GM19351 (cell line): Measurements from ENCODE around the gene WNT4.

ENCODE experiments used
- ATAC-seq: cut with Tn5 transposase; IDR thresholded peaks from one replicate; pipeline ENCODE4 v1.9.1; 2021; ENCODE audit warnings: mild to moderate bottlenecking, moderate library complexity; ENCODE audit not compliant: unreplicated experiment

WNT4 gene

DNA sequence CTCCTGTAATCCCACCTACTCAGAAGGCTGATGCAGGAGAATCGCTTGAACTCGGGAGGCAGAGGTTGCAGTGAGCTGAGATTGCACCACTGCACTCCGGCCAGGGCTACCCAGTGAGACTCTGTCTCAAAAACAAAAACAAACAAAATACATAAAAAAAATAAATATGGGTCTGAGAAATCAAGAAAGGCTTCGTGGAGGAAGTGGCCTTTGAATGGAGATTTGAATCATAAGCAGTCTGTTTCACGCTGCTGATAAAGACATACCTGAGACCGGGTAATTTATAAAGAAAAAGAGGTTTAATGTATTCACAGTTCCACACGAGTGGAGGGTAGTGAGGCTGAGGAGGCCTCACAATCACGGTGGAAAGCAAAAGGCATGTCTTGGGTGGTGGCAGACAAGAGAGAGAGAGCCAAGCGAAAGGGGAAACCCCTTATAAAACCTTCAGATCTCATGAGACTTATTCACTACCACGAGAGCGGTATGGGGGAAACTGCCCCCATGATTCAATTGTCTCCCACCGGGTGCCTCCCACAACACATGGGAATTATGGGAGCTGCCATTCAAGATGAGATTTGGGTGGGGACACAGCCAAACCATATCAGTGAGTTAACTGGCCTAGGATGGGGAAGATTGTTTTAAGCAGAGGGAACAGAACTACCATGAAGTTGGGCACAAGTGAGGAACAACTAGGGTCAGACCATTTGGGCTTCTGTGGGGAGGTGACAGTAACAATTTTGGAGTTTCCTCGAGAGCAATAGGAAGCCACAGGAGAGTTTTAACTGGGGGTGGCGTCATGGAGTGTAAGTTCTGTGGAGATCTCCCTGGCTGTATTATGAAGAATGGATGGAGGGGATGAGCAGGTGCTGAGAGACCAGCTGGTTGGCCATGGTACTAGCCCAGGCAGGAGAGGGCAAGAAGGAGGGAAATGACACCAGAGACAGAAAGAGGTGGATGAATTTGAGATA lies 22.2 kb upstream of the WNT4 start:
- no peak for ATAC-seq

DNA sequence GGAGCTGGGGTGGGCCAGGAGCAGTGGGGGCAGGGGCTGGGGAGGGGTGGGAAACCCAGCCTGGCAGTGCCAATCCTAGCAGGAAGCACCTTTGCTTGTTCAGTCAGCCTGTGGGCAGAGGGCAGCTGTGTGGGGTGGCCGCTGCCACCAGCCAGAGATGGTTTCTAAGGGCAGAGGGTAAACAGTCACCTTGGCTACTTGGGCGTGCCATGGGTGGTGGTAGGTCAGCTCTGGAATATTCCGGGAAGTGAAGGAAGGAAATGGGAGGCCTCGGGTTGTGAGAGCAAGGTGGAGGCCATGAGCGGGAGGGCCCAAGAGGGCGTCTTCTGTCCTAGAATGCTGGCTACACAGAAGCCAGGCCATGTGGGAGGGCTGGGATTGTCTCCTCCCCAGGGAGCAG lies 20.7 kb upstream of the WNT4 start:
- ATAC-seq = no peak

DNA sequence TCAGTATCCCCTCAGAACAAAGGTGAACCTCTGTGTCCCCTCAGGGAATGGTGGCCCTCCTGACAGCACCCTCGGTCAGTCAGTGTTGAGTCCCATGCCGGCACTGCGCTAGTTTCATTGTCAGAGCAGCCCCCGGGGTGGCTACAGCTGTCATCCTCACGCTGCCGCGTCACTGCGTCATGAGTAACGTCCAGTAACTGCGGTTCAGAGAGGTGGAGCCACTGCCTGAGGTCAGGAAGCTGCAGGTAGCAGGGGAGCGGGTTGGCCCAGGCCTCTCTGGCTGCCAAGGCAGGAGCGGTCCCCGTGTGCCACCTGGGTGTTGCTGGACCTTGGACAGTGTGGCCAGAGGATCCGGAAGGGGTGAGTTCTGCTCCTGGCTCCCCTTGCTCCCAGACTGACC lies 20.2 kb upstream of the WNT4 start:
- no peak for ATAC-seq

DNA sequence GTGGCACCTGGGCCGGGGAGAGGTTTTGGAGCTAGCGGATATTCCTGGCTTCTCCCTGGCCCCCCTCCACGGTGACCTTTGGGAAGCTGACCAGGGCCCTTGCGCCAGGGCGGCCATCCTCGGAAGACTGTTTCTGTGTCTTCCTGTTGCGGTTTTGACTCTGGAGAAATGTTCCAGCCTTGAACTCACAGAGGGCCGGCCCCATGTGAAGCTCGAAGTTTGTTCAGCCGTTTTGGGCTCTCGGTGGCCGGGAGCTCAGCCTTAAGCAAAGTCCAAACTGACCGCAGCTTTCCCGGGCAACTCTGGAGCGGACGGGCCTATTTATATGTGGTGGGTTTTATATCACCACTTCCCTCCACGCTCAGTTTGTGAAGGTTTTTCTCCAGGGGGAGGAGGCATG lies 17.0 kb upstream of the WNT4 start:
- ATAC-seq = no peak

DNA sequence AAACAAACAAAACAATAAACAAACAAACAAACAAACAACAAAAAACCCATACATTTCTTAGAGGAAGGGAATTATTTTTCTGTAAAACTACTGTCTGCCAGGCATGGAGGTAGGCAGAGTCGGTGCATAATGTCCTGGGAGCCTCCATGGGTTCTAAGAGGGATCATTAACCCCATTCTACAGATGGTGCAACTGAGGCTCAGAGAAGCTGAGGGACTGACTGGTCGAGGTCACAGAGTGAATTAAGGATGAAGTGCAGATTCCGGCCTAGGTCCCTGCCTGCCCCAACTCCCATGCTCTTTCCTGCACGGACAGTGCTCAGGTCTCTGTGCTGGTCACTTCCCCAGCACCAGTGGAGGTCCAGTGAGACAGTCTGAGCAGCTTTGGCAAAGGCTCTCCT lies 15.8 kb upstream of the WNT4 start:
- no peak for ATAC-seq

DNA sequence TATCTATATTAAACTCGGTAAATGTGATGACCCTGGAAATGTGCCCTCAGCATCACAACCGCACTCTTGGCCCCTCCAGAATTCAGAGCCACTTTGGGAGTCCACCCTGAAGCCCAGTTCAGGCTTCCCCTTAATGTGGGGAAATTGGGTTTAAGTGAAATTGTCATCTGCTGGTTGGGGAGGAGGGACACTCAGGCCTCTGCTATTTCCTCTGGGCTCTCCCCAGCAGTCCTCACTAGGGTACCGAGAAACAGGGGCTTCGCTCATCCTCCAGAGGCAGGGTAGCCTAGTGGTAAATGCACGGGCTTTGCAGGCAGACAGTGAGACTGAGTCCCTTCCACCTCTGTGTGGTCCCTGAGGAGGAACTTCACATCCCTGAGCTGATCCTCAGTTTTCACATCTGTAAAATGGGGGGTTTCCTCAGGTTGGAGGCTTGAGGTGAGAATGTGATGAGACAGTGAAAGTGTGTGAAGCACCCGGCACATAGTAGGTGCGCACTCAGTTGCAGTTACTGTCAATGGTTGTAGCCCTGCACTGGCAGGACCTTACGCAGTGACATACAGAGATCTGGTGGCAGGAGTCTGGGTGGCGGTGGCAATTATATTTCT lies 14.6 kb upstream of the WNT4 start:
- ATAC-seq = no peak

DNA sequence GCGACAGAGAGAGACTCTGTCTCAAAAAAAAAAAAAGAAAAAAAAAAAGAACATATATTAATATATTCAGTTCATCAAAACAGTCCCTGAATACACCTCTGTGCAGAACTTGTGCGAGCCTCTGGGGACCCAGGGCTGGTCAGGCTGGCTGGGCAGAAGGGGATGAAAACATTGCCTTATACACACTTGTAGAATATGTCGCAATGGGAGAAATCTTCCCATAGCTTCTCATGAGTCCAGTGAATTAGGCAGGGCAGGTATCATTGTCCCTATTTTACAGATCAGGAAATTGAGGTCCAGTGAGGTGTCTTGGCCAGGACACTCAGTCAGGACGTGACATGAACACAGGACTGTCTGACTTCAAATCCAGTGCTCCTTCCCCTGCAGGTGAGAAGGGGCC lies 12.6 kb upstream of the WNT4 start:
- no peak for ATAC-seq

DNA sequence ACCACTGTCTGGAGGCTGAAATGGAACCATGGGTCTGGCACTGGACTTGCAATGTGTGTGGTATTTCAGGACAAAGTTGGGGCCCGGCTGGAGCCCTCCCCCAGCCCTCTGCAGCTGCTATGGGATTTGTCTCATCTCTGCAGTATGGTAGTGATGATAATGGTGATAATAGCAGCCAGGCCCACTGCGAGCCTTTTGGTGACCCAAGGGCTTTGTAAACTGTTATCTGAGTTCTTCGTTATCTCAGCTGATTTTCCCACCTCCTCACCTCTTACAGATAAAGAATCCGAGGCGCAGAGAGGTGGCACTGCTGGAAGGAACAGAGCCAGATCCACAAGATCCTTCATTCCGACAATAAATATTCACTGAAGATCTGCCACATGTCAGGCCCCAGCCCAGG lies 11.7 kb upstream of the WNT4 start:
- ATAC-seq = no peak

DNA sequence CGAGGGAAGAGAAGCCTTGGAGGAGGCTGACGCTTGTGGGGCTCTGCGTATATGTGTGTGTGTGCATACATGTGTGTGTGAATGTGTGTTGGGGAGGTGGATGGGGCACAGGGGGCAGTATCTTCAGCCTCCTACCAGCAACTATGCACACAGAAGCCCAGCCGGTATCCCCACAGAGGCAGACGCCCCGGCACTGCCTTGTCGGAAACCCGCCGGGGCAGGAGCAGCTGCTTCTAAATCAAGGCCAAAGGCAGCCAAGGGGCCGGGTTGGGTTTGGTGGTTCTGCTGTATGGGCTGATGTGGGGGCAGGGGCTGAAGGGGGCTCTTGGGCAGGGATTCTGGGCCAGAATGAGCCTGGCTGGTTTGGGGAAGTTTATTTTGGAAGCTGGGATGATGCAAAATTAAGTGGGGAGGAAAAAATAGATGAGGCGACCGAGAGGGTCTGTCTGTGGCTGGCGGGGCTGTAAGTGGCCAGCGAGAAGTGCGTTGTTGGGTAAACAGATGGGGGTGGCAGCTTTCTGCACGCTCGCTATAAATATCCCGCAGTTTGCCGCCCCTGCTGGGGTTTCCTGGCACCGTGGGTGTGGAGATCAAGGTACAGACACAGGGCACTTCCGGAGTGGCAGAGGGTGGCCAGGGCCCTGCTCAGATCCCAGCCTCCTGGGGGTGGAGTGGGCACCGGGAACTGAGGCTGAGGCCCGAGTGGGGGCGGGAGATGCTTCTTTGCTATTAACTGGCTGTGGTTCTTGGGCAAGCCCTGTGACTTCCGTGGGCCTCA lies 11.0 kb upstream of the WNT4 start:
- ATAC-seq = no peak

DNA sequence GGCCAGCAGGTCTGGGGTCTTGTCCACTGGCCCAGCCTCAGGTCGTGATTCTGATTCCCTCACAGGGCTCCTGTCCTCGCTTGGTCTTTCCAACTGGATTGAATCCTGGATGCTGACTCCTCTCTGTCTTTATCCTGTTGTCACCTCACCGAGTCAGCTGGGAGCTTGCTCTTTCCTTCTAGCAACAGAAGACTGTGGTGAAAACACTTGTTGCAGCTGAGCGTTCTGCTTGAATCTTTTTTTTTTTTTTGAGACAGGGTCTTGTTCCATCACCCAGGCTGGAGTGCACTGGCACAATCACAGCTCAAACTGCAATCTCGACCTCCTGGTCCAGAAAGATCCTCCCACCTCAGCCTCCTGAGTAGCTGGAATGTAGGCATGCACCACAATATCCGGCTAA lies 8.0 kb upstream of the WNT4 start:
- ATAC-seq = no peak

DNA sequence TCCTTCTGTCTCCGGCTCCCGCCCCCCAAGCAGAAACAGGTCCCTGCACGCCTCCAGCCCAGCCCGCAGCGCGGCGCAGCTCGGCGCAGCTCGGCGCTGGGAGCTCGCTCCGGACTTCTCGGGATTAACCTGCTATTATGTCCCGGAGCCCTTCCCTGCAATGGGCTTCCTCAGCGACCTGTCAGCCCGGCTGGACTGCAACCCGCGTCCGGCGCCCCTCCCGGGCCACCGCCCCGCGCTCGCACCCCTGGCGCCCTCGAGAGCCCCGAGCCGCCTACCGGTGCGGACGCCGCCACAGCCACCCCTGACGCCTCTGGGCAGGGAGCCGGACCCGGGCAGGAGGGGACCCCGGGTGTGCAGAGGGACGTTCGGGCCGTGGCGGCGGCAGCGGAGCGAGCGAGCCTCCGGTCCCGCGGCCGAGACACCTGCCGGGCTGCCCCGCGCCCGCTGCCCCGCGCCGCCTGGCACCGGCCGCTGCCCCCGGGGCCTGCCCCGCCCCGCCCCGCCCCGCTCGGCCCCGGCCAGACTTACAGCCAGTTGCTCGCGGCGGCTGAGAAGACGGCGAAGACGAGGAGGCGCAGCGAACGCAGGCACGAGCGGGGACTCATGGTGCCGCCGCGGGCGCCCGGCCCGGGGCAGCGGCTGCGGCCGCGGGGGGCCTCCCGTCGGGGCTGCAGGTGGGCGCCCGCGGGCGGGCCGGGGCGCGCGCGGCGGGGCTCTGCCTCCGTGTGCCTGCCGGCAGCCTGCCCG lies 407 bp downstream of the WNT4 start:
- ATAC-seq = peak; percentile 30

DNA sequence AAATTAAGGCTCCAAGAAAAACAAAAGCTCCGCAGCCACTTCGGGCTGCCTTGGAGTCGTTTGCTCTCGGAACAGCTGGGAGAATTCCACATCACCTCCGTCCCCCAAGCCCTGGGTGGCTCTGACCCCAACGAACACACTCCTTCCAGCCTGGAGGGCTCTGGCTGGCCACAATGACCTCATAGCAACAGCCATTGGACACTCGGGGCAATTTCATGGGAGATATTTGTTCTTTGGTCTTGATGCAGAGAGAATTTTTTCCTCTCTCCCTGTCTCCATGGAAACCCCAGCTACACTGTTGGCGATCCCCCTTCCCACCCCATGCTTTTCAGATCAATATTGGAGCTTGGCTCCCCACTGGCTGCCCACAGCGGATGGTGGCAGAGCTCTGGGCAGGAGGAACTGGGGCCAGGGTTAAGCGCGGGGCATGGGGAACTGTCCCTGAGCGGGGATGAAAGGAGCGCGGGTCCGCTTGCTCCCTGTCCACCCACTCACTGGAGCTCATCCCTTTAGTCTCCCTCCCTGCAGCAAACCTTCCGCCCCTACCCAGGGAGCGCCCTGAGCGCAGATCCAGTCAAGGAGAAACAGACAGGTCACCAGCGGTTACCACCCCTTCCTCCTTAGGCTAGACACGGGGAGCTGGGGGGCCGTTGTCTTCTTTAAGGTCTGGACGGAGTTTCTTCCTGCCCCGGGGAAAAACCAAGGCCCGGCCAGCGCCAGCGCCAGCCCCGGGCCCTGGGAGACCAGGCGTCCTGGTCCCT lies 1.2 kb downstream of the WNT4 start:
- no peak for ATAC-seq

DNA sequence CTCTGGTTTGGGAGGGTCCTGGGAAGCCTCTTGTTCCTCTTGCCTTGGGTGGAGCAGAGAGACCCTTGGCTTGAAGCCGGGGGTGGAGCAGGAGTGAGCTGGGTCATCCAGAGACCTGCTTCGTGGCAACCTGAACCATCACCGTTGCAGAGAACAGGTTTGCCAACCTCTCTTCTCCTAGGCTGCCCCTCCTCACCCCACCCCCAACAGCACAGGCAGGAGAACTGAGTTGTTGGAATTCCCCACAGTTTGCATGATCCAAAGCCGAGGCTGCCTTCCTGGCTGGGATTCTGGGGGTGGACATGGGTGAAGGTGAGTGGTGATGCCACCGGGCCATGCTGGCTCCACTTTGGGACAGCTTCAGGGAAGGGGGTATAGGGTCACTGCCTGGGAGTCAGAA lies 2.2 kb downstream of the WNT4 start:
- ATAC-seq = no peak

DNA sequence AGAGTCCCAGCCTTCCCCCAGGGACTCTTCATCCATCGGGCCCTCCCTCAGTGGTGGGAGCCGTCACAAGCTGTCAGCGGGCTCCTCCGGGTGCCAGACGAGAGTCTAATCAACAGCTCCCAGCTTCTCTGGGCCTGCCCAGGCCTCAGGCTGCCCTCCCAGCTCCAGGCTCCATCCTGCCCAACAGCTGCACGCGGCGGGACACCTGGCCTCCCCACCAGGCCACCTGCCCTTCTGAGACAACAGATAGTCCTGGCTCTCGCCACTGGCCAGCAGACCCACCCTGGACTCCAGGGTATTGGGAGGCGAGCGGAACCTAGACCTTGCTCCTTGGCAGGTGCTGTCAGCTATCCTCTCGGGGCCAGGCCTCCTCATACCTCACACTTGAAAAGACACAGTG lies 3.1 kb downstream of the WNT4 start:
- ATAC-seq = no peak

DNA sequence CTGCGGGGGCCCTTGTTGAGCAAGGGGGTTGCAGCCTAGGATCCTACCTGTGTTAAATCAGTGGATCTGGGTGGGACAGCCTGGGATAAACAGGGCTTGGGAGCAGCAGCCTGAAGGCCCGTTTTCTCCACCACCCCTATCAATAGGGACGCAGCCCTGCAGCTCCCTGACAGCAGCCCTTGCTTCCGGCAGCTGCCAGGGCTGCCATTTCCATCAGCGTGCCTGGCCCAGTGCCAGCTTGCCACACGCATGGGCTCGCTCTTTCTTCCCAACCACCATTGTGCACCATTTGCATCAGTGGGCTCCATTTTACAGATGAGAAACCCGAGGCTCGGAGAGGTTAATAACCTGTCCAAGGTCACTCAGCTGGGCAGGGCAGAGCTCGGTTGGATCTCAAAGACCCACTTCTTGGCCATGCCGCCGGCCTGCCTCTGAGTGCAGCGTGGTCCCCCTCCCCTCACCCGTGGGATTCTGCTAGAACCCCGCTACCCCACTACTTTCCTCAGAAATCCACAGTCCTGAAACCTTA lies 3.8 kb downstream of the WNT4 start:
- ATAC-seq = no peak

DNA sequence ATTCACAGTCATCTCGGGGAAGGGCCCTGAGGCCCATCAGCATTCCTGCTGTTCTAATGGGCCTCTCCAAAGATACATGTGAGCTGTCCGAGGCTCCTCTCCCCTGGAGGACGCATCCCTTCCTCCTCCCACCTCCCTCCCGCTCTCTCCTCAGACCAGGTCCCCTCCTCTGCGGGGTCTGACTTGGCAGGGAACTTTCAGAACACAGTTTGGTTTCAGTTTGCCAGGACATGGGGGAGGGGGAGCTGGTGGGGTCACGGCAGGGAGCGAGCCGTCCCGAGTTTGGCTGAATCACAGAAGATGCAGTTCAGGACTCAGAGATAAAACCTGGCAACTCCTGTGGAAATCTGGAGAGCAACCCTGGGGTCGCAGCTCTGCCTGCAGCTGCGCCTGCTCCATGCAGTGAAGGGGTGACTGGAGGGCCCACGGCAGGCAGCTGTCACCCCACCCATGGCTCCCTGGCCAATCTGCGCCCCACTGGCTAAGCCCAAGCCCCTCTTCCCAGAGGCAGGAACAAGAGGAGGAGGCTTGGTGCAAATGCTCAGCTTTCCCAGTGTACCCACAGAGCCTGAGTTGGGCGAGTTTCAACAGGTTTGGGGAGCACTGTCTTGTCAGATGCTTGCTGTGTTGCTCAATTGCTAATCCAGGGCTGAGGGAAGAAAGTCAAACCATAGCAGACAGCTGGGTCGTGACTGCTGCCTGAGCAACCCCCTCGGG lies 5.7 kb downstream of the WNT4 start:
- no peak for ATAC-seq

DNA sequence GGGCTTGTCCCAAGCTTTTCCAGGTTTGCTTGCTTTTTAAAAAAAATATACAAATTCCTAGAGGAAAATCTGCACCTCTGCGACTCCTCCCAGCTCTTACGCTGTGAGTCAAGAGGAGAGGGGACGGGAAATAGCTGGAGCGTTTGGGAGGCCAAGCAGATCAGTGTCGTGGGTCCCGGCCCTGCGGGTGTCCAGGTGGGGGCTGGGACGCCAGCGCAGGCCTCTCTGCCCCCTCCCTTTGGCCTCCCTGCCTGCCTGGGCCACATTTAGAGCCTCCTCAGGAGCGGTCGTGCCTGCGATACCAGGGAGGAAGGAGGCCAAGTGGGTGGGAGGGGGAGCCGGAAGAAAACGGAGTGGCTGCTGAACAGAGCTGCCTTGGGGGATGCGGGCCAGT lies 9.0 kb downstream of the WNT4 start:
- no peak for ATAC-seq

DNA sequence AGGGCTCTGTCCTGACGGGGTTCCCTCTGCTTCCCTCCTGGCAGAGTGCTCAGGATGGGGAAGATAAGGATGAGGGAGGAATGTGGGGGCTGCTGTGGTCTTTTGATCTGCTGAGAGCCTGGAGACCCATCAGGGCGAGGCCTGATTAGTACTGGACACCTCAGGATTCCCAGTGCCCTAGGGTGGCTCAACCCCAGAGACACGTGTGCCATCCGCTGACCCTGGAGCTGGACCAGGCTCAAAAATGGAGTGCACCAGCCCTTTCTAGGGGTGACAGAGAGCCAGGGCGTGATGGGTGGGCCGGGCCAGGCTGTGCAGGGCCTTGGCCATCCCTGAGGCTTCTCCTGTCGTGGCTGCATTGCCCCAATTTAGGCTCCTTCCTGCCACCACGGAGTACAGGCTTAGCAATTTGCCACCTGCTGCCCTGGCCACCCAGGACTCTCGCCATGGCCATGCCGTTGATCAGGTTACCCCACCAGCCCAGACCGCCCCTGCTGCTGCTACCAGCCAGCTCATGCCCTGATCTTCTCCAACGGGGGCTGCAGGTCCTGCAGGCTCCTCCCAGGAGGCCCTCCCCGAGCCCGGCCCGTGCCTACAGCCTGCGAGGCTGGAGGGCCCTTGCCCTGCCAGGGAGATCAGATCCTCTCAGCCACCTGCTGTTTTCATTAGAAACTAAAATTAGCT lies 9.5 kb downstream of the WNT4 start:
- ATAC-seq = no peak
